SIG-M5 treated with dmso at 0.1 percent for 504 hours (cell line): ENCODE data around the gene MBNL2.
"Not testable (repeated sequence)": the region's sequence is repeated elsewhere in the genome, so short reads cannot be mapped to it uniquely, and the experiment has no call there.

Experiments
- DNase-seq: peaks from one replicate; lab custom pipeline; 2025; ENCODE audit not compliant: unreplicated experiment; lab: John Stamatoyannopoulos, UW

Gene MBNL2

GRCh38 chr13:97341135-97341534 lies 119.0 kb downstream of the MBNL2 start:
- no peak for DNase-seq

DNA sequence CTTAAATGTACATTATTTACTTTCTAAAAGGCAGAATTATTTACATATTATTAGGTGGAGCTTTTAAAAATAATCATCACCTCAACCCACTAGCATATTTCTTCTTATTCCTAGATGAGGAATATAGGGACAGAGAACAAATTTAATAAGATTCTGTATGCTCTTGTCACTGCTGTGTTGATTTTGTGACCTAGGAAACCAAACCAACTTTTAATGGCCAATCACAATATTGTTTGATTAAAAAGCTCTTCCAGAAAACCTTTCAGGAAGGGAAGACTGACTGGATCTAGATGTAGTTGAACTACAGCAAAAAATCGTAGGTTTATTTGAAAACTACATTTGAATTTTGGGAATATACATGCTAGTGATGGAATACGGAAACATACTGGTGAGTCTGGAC lies 120.0 kb downstream of the MBNL2 start:
- DNase-seq = no peak

DNA sequence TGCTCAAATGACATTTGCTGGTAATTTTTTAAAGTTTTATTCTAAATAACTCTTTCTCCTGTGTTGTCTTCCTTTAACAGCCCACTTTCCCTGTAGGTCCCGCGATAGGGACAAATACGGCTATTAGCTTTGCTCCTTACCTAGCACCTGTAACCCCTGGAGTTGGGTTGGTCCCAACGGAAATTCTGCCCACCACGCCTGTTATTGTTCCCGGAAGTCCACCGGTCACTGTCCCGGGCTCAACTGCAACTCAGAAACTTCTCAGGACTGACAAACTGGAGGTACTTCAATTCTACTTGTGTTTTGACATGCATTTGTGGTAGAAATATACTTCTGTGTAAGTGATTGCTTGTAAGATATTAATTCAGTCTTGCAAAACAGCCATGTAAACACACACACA lies 120.8 kb downstream of the MBNL2 start:
- DNase-seq = no peak

GRCh38 chr13:97344265-97345175 lies 122.4 kb downstream of the MBNL2 start:
- peak; percentile 27 for DNase-seq

DNA sequence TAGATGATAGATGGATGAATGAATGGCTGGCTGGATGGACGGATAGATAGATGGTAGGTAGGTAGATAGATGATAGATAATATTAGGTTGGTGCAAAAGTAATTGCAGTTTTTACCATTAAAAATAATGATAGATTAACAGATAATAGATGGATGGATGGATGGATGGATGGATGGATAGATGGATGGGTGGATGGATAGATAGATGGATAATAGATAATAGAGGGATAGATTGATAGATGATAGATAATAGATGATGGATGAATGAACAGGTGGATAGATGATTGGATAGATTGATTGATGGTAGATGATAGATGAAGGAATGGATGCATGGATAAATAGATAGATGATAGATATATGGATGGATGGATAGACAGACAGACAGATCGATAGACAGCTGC lies 124.0 kb downstream of the MBNL2 start:
- DNase-seq = no peak

GRCh38 chr13:97346561-97347254 lies 124.6 kb downstream of the MBNL2 start:
- no peak for DNase-seq

DNA sequence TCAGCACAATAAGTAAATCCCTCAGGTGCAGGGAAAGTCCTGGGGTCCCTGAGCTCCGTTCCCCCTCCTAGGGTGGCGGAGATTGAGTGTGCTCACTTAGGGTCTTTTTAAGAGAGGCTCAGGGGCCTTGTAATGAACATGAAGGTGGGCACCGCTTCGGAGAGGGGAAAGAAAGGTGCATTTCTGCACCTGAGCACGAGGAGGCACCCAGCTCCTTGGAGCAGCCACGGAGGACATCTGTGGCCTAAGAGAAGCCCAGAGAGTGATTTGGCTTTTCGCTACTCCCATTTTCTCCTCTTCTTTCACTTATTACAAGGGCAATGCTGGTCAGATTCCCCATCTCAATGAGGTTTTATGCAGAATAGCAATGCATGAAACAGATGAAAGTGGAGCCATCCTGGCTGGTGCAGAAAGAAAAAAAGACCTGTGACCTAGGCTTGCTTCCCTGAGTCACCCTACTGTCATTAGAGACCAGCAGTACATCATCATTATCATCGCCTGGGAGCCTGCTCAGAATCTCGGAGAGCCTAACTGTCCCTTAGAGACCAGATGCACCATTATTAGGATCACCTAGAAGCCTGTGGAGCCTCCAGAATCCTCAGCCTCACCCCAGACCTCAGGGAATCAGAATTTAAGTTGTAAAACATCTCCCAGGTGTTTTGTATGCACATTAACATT lies 125.3 kb downstream of the MBNL2 start:
- DNase-seq = no peak

GRCh38 chr13:97348569-97349100 lies 126.5 kb downstream of the MBNL2 start:
- DNase-seq = no peak

GRCh38 chr13:97352012-97352411 lies 129.9 kb downstream of the MBNL2 start:
- not testable (repeated sequence) for DNase-seq

DNA sequence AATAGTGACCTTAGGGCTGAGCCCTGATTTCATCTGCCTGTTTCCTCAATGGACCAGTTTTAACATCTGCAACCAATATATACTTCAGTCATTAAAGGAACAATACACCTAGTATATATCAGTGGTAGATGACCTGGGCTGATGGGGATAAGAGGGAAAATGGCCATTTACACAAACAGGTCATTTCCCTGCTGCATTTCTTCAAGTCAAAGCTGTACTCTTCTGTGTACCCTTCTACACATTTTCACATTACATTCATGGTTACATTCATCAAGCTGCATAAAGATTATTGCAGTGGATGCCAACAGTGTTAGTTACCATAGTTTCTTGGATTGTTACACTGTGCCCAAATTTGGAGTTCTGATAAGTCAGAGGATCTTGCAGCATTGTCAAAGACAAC lies 130.7 kb downstream of the MBNL2 start:
- DNase-seq = no peak

- no peak for DNase-seq
Measured at GRCh38 chr13:97353927-97354675, 132.0 kb downstream of the MBNL2 start.

DNA sequence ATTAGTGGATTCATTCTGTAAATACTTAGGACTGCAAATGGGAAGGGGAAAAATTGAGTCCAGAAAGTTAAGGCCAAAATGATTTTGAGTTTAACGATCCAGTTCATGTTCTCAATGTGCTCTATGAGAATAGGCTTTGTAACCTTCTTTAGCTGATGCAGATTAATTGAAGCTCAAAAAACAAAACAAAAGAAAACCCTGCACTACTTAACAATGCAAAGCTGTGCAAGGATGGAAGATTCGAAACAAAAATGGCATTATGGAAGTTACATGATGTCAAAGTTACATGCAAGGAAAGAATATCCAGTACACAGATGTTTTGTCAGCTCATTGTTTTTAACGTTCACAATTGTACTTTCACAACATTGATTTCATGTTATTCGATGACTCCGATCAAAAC lies 132.7 kb downstream of the MBNL2 start:
- DNase-seq = no peak

DNA sequence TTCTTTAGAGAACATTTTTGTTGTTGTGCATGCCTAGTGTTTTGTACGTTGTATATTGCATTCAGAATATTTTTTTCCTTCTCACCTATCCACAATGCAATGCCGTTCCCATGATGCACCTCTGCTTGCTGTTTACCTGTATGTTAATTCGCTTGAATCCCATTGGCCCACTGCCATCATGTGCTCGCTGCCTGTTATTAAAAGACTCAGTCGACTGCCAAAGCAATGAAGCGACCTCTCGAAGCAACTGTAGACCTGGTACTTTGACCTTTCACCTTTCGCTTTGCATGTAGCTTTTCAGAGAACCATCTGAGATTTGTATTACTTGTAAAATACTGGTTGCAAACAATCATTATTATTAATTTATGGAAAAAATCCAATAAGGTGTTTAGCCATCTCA lies 134.5 kb downstream of the MBNL2 start:
- DNase-seq = no peak

- DNase-seq = peak; percentile 83
Measured at GRCh38 chr13:97359181-97360057, 137.3 kb downstream of the MBNL2 start.

GRCh38 chr13:97360610-97361009 lies 138.5 kb downstream of the MBNL2 start:
- DNase-seq = no peak

DNA sequence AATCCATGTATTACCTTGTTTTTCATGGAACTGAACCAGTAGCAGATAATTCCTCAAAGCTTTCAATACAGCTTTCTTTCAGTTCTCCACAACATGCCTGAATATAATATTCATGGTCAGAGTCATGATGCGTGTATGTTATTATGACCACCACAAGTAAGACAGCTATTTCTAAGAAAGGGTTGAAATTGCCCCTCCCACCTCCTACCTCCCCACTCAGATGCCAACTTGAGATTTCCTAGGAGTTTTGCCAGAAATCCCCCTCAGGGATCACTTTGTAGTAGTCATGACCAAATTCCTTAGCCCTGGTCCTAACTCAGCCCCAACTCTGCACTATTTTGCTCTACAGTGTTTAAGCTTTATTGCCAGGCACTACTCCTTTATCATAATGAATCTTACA lies 141.9 kb downstream of the MBNL2 start:
- DNase-seq = no peak

DNA sequence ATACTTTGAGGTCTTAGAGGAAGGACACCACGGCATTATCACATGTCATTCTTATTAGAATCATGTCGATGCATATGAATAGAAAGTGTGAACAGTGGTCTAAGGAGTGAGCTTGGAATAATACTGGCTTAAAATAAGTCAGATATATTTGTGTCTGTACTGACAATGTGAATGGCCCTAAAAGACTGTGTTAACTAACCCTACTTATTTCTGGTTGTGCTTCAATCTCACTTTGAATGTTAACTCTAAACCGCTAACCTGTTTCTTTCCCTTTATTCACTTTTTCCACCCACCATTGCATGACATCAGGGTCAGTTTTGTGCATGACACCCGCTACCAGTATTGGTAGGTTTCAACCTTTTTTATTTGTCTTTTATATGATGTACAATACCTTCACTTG lies 142.7 kb downstream of the MBNL2 start:
- DNase-seq = no peak

GRCh38 chr13:97366172-97366688 lies 144.1 kb downstream of the MBNL2 start:
- DNase-seq = peak; percentile 5

DNA sequence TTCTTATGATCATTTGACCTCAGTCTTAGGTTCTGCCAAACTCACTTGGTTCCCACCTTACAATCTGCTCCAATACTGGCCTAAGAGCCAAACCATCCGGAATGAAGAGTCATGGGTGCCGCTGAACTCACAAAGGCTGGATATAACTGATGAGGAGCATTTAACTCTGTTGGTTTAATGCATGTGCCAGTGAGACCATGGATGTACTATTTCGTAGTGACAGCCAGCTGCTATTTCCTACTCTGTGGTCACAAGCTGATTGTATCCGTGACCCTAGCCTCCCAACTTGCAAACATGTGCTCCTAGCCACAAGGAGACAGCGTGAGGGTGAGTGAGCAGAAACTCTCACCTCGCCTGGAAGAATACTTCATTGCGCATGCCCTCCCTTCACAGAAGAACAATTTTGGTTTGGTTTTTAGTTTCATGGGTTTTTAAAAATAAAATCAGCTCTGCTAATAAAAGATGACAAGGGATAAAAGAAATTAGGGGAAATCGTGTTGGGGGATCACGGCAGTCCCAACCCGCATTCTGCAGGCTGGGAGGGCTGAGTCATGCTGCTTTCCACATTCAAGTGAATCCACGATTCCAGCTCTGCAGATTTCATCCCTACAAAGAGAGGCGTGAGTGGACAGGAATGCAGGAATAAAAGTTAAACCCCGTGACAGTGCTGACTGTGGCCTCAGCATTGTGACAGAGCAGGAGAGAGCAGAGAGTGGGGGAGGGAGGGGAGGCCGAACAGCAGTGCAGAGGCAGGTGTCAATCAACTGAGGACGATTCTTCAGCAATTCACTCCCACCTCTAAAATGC lies 145.1 kb downstream of the MBNL2 start:
- DNase-seq = peak; percentile 29
